Measurements from ENCODE around the gene MYO1B. TPM values are rescaled to one million over a fixed set of nuclear protein-coding genes. Genes with fewer than 3 reads are reported as not detected.

The MYO1B gene
- total and polyA plus RNA-seq, 2 of the 8 experiments (the other 6 are each of a cell fraction or from before 2014, with no cell fraction given): 15.5 to 61.2 TPM

- FAIRE-seq: no peak
- H3K56ac ChIP-seq (replicated peaks; ENCODE audit: insufficient read length, low read depth, low read length): no peak overlapping the region
- no peaks in the 10 kb centered on the region for H3K9me3 ChIP-seq (ENCODE audit: insufficient read depth in 2 of 2, low read depth in 1 of 2, low read length in 1 of 2)
- peaks cover 0 to 18% (median 9%) of the 10 kb centered on the region in 4 experiments; a peak in 3 of 7 replicates for H3K4me1 ChIP-seq (replicated peaks in 1 of 4; ENCODE audit: control insufficient read depth in 3 of 4, insufficient read depth in 4 of 4, low read length in 3 of 4)
- no peak overlapping the region for H4K8ac ChIP-seq (ENCODE audit: extremely low read depth, insufficient read depth, low read length)
- H2BK120ac ChIP-seq (replicated peaks; ENCODE audit: low read depth, low read length): no peak overlapping the region
- no peaks in the 10 kb centered on the region for H3K27me3 ChIP-seq (replicated peaks in 1 of 4; ENCODE audit: control insufficient read depth in 3 of 4, extremely low read depth in 1 of 4, insufficient read depth in 3 of 4, low read length in 3 of 4)
- peaks cover 2% of the 10 kb centered on the region; the same call in 1 of the 2 replicates for H3K23me2 ChIP-seq (ENCODE audit: low read depth, low read length)
- H2AK5ac ChIP-seq (ENCODE audit: low read depth, low read length): no peak overlapping the region
- no peak overlapping the region for H2BK20ac ChIP-seq (ENCODE audit: low read length)
- no peak overlapping the region for H3K4ac ChIP-seq (replicated peaks; ENCODE audit: insufficient read length, low read depth, low read length)
- no peak for DNase-seq (ENCODE audit: low read depth in 1 of 2, low spot score in 2 of 2)
- peaks cover 0 to 4% of the 10 kb centered on the region in 2 experiments for H4K20me1 ChIP-seq (replicated peaks in 1 of 2; ENCODE audit: control insufficient read depth in 1 of 2, insufficient read depth in 2 of 2, low read length in 2 of 2)
- H2BK15ac ChIP-seq (ENCODE audit: low read length): no peak overlapping the region
- WGBS, 2 experiments (ENCODE audit: extremely low coverage in 1 of 2, insufficient coverage in 1 of 2, insufficient read length in 1 of 2, insufficient replicate concordance in 2 of 2, low coverage in 1 of 2, low lambda C conversion rate in 2 of 2, missing lambda C conversion rate in 1 of 2): 95% methylated on average over 4 of the region's 4 CpGs; no CpG with 5 or more reads in 1 of the 2 experiments
- no peak overlapping the region for H3K4me3 ChIP-seq (ENCODE audit: extremely low read depth in 1 of 4, insufficient read depth in 2 of 4, low read depth in 3 of 4, low read length in 4 of 4)
- no peak overlapping the region for H3K14ac ChIP-seq (ENCODE audit: insufficient read length)
- H4K91ac ChIP-seq (replicated peaks; ENCODE audit: insufficient read length, low read length): no peak overlapping the region
- H3K9ac ChIP-seq (replicated peaks in 1 of 4; ENCODE audit: extremely low read depth in 1 of 4, low read depth in 3 of 4, low read length in 3 of 4): no peak overlapping the region
- CTCF ChIA-PET (ENCODE audit: partially characterized antibody): interaction anchor here (5.3 kb wide), 1 partner anchor 13 kb away, joined by 32 read pairs; no protein-coding TSS in a partner anchor
- H3K18ac ChIP-seq (ENCODE audit: extremely low read depth, low read length): no peak overlapping the region
- H3K27ac ChIP-seq (ENCODE audit: low read depth, low read length): no peak overlapping the region
- H3K23ac ChIP-seq (ENCODE audit: insufficient read length): no peak overlapping the region
- H2BK5ac ChIP-seq (ENCODE audit: low read depth, low read length): no peak overlapping the region
- H2BK12ac ChIP-seq (ENCODE audit: low read depth, low read length): no peak overlapping the region
- H3K4me2 ChIP-seq (ENCODE audit: insufficient read depth in 1 of 2, low read depth in 2 of 2, low read length in 2 of 2): no peak overlapping the region
- H3K79me2 ChIP-seq (ENCODE audit: control insufficient read depth in 1 of 2, insufficient read depth in 2 of 2, low read length in 2 of 2): peaks cover 0 to 74% of the 10 kb centered on the region in 2 experiments; a peak in 2 of 4 replicates
- no peaks in the 10 kb centered on the region for H3K36me3 ChIP-seq (ENCODE audit: control insufficient read depth in 2 of 4, insufficient read depth in 4 of 4, low read length in 3 of 4)
- POLR2A ChIA-PET (ENCODE audit: partially characterized antibody): no interaction called here
- H2AFZ ChIP-seq (ENCODE audit: low read length): no peak overlapping the region
- no peak overlapping the region for H4K5ac ChIP-seq (ENCODE audit: insufficient read length, low read depth, low read length)
- H3K79me1 ChIP-seq (ENCODE audit: low read depth, low read length): peaks cover 4% of the 10 kb centered on the region; the same call in 1 of the 2 replicates
- TF ChIP-seq CEBPB (IDR thresholded peaks at IDR 0.05; ENCODE audit: low read depth, low read length) (no peak), SUZ12 (IDR thresholded peaks at IDR 0.05; ENCODE audit: low read length) (no peak), SRF (IDR thresholded peaks at IDR 0.05; ENCODE audit: low read depth, low read length) (no peak), POLR2AphosphoS5 (IDR thresholded peaks at IDR 0.05; ENCODE audit: low read depth, low read length) (no peak)
These were observed 71.2 kb downstream of the MYO1B start for GRCh38 chr2:191316246-191316994.

Measured in H1 (cell line).